GM18511 (cell line): ENCODE results near the gene LPCAT1.

Source experiments
- ATAC-seq: cut with Tn5 transposase; IDR thresholded peaks from one replicate; pipeline ENCODE4 v1.9.1; 2021; ENCODE audit warnings: mild to moderate bottlenecking, moderate library complexity; ENCODE audit not compliant: unreplicated experiment

Gene LPCAT1

DNA sequence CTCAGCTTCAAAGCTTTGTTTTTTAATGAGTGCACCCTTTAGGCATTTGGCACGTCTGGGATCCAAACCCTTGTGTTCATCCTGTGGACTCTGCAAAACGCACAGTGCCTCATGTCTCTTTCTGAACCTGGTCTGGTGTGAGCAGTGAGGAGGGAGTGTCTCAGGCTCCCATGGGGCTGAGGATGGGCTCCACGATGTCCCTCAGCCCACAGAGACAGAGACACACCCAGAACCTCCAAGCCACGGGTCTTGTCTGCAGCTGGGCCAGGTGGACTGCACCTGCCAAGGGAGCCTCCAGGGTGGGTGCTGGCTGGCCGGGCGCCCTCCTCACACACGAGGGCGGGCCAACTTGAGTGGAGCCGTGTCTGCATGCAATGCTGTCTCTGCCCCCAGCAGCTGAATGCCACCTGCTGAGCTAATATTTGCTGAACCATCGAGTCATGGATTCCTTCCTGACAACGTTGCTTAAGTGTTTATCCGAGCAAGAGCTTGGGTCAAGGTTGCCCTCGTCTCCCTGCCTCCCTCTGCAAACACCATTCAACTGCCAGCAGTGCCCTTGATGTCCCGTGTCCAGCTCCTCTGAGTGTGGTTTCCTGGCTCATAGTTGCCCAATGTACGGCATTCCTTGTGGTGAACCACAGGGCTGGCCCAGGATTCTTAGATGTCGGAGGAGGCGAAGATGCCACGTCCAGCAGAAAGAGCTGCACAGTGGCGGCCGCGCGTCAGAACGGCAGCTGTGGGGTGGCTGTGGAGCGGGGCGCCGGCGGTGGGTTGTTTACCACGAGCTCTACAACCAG lies 31.4 kb upstream of the LPCAT1 start:
- ATAC-seq: no peak

DNA sequence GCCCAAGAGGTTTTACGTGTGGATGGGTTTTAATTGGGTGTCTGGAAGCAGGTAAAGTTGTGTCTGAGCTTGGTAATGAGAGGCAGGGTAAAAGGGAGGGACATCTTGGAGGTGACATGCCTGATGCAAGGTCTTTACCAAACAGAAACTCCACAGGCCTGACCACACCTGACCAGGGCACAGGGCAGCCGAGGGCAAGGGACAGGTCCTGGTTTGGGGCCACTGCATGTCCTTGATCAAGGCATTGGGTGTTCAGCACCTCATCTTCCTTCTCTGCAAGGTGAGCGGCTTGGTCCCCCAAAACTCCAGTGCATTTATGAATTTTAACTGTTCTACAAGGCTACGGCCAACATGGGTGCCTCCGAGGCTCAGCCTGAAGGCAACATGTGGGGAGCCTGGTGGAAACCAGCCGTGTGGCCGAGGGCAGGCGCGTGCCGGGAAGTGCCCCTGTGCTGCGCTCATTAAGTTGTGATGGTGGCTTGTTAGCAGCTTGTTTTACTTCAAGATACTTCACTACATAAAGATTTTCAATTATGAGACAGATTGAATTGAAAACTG lies 30.7 kb upstream of the LPCAT1 start:
- ATAC-seq: no peak

DNA sequence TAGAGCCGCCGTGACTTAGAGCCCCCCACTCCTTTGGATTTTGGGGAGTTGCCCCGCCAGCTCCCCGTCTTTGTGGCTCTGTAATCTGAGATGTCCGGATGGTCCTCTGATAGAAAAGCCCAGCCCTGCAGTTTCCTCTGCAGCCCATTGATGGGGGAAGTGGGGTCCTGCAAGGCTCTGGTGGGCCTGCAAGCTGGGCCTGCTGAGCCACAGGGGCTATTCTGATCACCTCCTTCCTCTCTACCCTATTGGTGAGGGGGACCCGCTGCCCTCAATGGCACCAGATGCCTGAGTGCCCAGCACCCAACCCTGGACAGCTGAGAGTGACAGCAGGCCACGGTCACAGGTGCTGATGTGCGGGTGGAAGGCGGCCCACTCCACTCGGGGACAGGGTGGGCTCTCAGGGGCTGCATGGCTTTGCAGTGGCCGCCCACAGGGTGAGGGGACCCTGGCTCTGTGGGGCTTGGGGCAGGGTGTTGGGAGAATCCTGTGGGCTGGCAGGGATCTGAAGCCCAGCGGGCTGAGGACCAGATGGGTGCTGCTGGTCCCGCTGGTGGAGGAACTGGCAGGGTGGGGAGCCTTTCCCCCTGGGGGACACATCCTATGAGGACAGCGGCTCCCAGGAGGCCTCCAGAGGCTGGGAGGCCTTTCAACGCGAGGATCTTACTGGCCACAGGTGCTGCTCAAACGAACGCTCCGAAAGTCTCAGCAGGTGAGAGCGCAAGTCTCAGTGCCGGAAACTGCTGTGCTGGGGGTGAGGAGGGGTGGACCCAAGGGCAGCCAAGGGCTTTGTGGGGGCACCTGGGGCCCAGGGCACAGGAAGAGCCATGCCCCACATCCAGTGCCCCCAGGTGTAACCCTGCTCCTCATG lies 30.0 kb upstream of the LPCAT1 start:
- ATAC-seq: no peak

DNA sequence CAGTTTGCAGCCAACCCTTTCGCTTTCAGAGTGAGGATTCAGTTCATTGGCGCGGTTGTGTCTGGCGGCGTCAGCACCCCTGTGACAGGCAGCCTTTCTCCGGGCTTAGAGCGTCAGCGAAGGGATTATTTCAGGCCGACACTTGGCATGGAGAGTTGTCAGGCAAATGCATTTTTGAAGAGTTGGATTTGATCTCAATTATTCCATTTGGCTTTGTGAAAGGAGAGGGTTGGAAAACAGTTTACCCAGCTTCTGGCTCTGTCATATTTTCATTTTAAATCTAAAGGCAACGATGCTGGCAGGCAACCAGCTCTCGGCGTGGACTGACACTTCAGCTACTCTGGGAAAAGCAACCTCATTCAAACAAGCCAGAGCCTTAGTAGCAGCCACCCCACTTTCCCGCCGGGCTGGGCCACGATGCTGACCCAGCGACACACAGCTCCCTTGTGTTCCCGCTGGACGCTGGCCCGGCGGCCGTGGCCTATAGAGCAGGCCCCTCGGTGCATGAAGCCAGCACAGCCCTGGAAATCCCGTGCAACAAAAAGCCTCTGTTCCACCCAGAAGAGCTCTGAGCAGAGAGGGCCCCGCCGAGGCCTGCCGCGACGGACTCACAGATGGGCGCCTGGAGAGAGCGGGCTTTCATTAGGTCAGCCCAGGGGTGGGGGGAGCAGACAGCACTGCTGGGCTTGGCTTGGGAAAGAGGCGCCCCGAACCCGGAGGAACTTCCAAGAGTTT lies 28.9 kb upstream of the LPCAT1 start:
- ATAC-seq: no peak

DNA sequence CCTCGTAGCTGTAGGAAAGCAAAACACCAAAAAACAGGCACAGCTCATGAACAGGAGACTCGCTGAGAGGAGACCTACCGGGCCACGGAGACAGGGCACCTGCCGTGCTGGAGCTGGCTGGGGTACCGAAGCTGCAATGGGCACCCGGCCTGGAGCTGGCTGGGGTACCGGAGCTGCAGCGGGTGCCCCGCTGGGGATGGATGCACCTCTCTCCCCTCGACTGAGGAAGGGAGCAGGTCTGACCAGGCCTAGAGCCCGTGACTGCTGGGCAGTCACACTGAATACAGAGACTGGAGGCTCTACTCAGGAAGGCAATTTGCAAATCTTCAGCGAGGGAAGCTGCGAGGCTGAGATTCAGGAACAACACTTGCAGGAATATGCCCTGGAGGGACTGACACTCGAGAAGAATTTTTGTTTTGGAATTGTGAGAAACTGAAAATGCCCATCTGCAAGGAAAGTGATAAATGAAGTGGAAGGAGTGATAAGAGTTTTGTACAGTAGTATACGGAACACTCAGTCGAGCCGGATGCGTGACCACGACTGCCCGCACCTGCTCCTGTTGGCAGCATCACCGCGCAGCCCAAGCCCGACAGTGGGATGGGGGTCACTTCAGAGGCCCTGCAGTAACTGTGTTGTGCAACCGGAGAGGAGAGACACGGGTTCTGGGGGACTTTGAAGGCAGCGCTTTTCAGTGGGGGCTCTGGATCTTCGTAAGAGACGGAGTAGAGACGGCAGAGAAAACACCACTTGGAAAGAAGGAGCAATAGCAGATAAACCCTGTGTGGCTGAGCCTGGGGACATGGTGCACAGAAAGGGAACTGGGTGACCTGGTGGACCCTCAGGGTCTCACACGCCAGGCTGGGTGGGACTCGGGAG lies 27.9 kb upstream of the LPCAT1 start:
- ATAC-seq: no peak

DNA sequence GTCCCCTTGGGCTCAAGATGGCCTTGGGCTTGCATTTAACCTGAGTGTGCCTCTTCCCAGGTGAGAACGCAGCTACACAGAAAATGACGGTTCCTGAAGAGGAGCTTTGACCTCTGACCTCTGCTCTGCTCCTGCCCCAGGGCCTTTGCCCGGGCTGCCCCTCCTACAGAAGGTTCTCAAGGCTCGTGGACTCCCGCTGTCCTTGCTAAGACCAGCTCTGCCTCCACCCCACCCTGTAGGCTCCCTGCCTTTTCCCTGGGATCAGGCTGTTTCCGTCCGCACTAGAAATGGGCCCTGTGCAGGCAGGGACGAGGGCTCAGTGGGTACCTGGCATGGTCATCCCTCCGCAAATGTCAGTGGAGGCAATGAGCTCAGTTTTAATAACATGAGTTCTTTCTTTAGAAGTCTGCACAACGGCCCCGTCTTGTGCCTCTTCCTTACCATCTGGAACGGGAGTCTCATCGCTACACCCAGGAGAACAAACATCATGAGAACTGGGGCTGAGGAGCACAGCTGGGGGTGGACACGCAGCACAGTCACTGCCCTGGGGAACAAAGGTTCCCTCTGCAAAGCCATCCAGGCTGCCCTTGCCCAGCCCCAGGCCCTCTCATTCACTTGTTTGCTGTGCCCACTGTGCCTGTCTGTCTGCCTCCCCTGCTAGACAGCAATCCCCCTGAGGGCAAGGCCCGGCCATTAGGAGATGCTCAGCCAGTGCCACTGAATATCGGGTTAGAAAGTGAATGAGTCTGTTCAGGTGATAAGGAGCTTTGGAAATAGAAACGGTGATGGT lies 26.7 kb upstream of the LPCAT1 start:
- ATAC-seq: no peak

DNA sequence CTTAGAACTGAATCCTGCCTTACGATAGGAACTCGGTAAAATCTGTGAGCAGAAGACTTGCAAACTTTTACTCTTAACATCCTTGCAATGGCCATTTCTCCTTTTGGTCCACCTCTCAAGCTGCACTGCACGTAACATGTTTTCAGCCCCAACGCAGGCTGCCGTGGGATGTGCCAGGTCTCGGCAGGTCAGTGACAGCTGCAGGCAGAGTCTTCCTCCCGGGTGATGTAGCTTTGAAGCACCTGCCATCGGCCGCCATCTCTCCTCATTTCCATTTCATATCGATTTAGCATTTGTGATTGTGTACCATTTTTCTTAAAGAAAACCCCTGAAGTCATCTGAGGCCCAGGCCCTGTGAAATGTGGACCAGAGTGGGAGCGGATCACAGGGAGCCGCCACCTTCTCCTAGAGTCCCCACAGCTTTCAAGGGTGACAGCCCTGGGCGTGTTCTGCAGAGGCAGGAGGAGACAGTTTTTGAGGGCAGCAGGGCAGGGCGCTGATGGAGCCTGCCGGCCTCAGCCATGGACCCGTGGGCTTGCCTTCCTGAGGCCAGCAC lies 25.8 kb upstream of the LPCAT1 start:
- ATAC-seq: no peak

DNA sequence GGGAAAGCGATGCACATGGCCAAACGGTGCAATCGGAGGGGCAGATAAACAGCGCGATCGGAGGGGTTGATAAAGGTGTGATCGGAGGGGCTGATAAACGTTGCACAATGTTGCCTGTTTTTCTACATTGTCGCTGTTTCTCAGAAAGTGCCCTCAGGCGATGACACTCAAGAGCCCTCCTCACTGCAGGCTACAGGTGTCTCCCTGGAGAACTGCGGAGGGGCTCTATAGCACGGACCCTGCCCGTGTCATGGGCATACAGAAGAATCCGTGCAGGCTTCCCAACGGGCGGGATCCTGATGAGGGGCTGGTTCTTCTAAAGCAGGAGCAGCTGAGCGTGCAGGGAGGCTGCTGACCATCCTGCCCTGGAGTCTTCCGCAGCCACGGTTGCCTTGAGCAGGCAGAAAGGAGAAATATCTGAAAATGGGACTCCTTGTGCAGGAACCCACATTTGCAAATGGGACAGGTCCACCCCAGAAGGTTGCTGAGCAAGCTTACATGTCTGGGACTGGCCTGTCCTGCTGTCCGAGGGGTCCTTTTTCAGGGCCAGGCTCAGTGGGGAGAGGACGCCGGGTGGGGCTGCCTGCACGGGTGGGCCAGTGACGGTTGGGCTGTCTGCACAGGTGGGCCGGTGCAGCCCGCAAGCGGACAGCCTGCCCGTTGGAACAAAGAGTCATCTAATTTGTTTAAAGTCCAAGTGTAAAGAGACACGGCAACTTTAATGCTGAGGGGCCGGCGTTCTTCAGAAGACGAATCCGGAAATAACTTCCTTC lies 25.1 kb upstream of the LPCAT1 start:
- no peak for ATAC-seq

DNA sequence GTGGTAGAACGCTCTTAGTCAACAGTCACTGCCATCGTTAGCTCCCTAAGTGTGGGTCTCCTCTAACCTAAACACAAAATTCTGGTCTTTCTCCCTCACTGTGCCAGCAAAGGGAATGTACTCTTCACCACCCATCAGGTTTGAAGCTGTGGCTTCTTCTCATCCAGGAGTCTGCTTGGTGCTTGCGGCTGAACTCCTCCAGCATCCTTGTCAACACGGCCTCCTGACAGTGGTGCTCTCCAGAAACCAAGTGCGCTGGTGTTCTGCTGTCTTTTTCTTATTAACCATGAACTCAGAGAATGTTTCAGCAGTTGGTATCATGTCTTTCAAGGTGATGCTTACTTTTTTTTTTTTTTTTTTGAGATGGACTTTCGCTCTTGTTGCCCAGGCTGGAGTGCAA lies 23.9 kb upstream of the LPCAT1 start:
- no peak for ATAC-seq

DNA sequence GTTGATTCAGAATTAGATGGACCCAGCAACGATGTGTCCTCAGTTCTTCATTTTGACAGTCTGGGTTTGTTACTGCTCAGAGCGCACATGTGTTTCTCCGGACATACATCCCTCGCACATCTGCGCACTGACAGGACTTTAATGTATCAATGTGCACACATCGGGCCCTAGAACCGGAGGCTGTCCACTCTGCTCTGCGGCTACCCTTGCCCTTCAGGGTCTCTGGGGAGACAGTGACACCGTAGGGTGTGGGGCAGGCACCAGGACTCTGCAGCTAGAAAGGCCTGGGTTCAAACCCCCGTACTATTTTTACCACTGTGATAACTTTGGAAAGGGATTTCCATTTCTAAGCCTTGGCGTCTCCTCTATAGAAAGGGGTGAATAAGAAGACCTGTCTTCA lies 23.5 kb upstream of the LPCAT1 start:
- ATAC-seq: no peak

DNA sequence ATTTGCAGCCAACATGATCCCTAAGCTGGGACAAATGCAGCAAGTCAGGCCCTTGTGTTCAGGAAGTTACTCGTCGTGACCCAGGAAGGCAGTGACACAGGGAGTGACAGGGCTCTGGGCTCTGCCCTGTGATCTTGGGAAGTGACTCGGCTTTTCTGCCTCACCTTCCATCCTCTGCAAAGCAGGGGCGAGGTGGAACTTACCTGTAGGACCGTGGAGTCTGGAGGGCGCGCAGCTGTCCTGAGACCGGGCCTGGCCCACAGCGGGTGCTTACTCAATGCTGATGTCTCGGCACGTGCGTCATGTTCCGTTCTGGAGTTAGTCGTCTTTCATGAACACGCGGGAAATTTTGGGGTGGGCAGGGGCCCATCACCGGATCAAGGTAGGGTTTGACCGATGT lies 22.8 kb upstream of the LPCAT1 start:
- ATAC-seq: no peak

DNA sequence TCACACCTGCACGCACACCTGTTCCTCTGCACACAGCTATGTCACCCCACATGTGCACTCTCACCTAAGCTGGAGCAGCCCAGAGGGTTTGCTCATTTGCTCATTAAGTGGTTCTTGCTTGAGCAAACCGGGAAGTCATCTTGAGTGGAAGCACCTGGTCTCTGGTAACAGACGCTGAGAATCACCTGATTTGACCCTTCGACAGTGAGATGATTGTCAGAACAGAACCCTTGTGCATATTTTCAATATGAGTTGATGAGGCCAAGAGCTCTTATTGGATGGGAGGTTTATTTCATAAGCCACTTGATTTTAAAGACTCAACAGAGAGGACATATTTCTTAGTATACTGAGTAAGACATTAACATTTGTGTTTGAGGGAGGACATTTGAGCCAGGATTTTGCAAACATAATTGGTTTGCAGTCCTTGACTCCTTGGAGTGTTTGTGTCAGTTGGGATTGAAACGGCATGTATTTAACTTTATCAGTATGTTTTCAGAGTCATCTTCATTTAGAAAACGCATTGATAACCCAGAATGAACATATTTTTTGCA lies 22.1 kb upstream of the LPCAT1 start:
- no peak for ATAC-seq

DNA sequence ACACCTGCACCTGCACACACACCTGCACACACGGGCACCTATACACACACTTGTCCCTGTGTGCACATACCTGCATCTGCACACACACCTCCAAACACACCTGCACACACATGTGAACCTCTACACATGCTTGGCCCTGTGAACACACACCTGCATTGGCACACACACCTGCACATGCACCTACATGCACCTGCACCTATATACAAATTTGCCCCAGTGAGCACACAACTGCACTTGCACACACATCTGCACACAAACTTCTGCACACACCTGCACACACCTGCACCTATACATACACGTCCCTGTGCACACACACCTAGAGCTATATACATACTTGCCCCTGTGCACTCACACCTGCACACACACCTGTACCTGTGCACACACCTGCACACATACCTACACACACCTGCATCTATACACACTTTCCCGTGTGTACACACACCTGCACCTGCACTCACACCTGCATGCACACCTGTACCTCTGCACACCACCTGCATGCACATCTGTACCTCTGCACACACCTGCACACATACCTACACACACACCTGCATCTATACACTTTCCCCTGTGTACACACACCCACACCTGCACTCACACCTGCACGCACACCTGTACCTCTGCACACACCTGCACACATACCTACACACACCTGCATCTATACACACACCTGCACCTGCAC lies 21.5 kb upstream of the LPCAT1 start:
- no peak for ATAC-seq

DNA sequence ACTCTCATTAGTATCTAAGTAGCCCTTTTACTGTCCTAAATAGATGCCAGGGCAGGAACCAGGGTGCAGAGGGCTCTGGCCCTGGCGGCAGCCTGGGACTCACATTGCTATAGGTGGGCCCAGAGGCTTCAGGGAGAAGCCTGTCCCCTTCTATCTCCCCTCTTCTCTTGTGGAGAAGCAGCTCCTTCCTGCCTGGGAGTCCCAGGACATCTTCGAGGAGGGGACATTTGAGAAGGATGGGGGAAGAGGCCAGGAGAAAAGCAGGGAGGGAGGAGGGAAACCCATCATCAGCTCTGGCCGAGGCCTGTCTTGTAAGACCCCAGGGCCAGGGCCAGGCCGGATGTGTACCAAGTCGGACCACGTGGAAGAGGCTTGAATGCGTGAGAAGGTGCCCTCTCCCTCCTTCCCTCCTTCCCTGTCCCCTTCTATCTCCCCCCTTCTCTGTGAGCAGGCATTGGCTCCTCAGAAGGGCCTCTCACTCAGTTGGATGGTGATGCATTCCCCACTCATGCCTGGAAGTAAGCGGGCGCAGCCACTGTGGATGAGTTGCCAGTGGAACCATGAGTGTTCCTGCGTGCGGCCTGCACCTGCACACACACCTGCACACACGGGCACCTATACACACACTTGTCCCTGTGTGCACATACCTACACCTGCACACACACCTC lies 20.7 kb upstream of the LPCAT1 start:
- no peak for ATAC-seq

DNA sequence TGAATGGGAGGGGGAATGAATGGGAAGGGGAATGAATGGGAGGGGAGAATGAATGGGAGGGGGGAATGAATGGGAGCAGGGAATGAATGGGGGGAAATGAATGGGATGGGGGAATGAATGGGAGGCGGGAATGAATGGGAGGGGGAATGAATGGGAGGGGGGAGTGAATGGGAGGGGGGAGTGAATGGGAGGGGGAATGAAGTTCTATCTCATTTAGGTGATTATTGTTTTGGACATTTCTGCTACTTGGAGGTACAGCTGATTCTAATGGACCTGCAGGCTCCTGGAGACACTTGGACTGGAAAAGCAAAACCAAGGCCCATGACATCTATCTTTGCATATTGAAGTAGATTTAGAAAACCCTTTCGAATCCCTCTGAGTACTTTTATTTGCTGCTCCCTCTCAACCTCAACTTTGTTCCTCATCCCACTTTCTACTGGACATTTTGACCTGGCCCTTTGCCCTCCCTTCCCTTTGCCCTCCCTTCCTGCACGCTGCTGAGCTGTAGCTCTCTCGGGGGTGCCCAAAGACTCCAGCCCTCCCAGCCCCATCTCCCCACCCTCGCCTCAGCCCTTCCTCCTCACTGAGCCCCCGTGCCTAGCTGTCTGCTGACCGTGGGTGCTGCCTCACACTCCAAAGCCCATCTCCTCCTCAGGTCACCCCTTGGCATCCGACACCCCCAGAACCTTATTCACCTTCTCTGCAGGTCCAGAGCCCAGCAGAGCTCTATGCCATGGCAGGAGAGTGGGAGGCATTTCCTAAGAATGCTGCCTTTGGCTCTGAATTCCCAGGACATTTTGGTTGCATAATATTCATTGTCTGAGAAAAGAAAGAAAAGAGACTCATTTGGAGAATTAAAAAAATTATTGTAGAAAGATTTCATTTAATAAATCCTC lies 19.9 kb upstream of the LPCAT1 start:
- ATAC-seq: no peak

DNA sequence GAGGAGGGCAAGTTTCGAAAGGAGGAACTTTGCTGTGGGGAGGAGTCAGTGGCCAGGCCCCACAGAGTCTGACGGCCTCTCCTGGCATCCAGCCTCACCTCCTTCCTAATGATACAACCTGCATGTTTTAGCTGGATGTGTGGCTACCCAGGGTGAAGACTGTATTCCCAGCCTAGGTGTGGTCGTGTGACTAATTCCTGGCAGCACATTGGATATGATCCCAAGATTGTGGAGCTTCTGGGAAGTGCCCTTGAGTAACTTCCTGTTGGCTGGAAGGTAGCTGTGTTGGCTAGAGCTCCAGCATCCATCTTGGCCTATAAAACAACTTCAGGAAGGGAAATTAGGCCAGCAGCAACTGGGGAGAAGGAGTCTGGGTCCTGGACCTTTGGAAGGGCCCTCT lies 19.0 kb upstream of the LPCAT1 start:
- ATAC-seq: no peak
